Epithelial cell of proximal tubule (primary cell): ENCODE data around the gene MTMR3. TPM values are rescaled to one million over a fixed set of nuclear protein-coding genes. Genes with fewer than 3 reads are reported as not detected.
A peak's percentile ranks its signal among the peaks of the same experiment; 100 is the strongest.

Source experiments
- DNase-seq: peaks from one replicate; pipeline ENCODE4 v3.0.0-alpha.2; 2011; ENCODE audit warnings: low read depth
- H3K4me3 ChIP-seq: 2 replicates; pipeline ENCODE4 v1.5.1; 2011; ENCODE audit warnings: low read depth, mild to moderate bottlenecking, low read length
- CTCF ChIP-seq: conservative IDR thresholded peaks from 2 replicates; pipeline ENCODE4 v1.5.1; 2012; ENCODE audit warnings: low read depth, mild to moderate bottlenecking, low read length
- total RNA-seq: library from RNA; depleted of rRNA; stranded (reverse); fragments of >200 nt; gene quantifications from 2 replicates; pipeline ENCODE4 v1.2.3, GENCODE V29; 2015

The MTMR3 gene
- total RNA-seq, 1 donor from 2014 or later: 36.4 TPM

- TF ChIP-seq CTCF: no peak
- peak overlapping the region; percentile 98 for H3K4me3 ChIP-seq
- DNase-seq: no peak
These were observed 762 bp downstream of the MTMR3 start for GRCh38 chr22:29883775-29884097.

- no peak for DNase-seq
- H3K4me3 ChIP-seq: no peak overlapping the region
- no peak for TF ChIP-seq CTCF
These were observed 2.6 kb downstream of the MTMR3 start for GRCh38 chr22:29885610-29886009.

GRCh38 chr22:29886596-29886995, 3.6 kb downstream of the MTMR3 start:
- H3K4me3 ChIP-seq: no peak overlapping the region
- TF ChIP-seq CTCF: no peak
- no peak for DNase-seq

GRCh38 chr22:29887358-29887757, 4.4 kb downstream of the MTMR3 start:
- no peak for TF ChIP-seq CTCF
- no peak overlapping the region for H3K4me3 ChIP-seq
- DNase-seq: no peak

- DNase-seq: no peak
- TF ChIP-seq CTCF: no peak
- H3K4me3 ChIP-seq: no peak overlapping the region
These were observed 7.8 kb downstream of the MTMR3 start for GRCh38 chr22:29890760-29891159.

- no peak for DNase-seq
- no peak for TF ChIP-seq CTCF
- no peak overlapping the region for H3K4me3 ChIP-seq
These were observed 9.6 kb downstream of the MTMR3 start for GRCh38 chr22:29892315-29893156.

- no peak overlapping the region for H3K4me3 ChIP-seq
- DNase-seq: no peak
- no peak for TF ChIP-seq CTCF
These were observed 18.4 kb downstream of the MTMR3 start for GRCh38 chr22:29901354-29901753.
